Sigmoid colon (tissue), 7 donors: ENCODE data around the gene NME4. TPM values are rescaled to one million over a fixed set of nuclear protein-coding genes. Genes with fewer than 3 reads are reported as not detected.

ENCODE experiments used
- DNase-seq: peaks from one replicate; pipeline ENCODE4 v3.0.0-alpha.2; 2019
- H3K27ac ChIP-seq, 4 donors: fragments of 200-600 bp; sonication (generic); one replicate each; pipeline ENCODE4 v1.5.1; 2016 to 2019; ENCODE audit warnings: mild to moderate bottlenecking in 1 of 4
- H3K27me3 ChIP-seq, 3 donors: fragments of 200-600 bp; sonication (generic); one replicate each; pipeline ENCODE4 v1.5.1; 2019; ENCODE audit warnings: mild to moderate bottlenecking in 1 of 3
- H3K36me3 ChIP-seq, 4 donors: fragments of 200-600 bp; sonication (generic); one replicate each; pipeline ENCODE4 v1.5.1; 2016 to 2019
- H3K4me1 ChIP-seq, 4 donors: fragments of 200-600 bp; sonication (generic); one replicate each; pipeline ENCODE4 v1.5.1; 2017 to 2019
- H3K4me3 ChIP-seq, 4 donors: fragments of 200-600 bp; sonication (generic); one replicate each; pipeline ENCODE4 v1.5.1; 2017 to 2019; ENCODE audit warnings: mild to moderate bottlenecking in 2 of 4, moderate library complexity in 1 of 4
- H3K9me3 ChIP-seq, 4 donors: fragments of 200-600 bp in 3 of 4; sonication (generic) in 3 of 4; one replicate each; pipeline versions ENCODE4 v1.5.1 to v1.6.1; 2013 to 2019
- EP300 ChIP-seq, 4 donors: sonication (generic); formaldehyde crosslinking; IDR thresholded peaks; one replicate each; pipeline ENCODE4 v1.6.1; 2017; ENCODE audit warnings: antibody characterized with exemption in 4 of 4
- POLR2A ChIP-seq, 2 donors: fragments of 450-650 bp; IDR thresholded peaks; one replicate each; pipeline ENCODE4 v1.6.1; 2016; ENCODE audit warnings: antibody characterized with exemption in 2 of 2, mild to moderate bottlenecking in 2 of 2, moderate library complexity in 2 of 2
- POLR2AphosphoS5 ChIP-seq, 4 donors: sonication (generic); formaldehyde crosslinking; IDR thresholded peaks; one replicate each; pipeline ENCODE4 v1.6.1; 2017; ENCODE audit warnings: antibody characterized with exemption in 4 of 4
- WGBS, 2 donors: extraction: QIAGEN DNeasy Blood & Tissue Kit; methylation state at CpG; one replicate each; pipeline ENCODE4 v1.1.7; 2013; 5-methylcytosine and 5-hydroxymethylcytosine counted together
- intact Hi-C: fragments of 100-400 bp; cut with DNase I; formaldehyde crosslinking; loops from one replicate; pipeline ENCODE4 v1.15.1; 2023
- polyA plus RNA-seq, 3 donors: library from polyadenylated mRNA; stranded (reverse); fragments of 200-250 nt; gene quantifications; one replicate each; pipeline ENCODE4 v1.2.3, GENCODE V29; 2013
- total RNA-seq, 4 donors: library from RNA; depleted of rRNA; stranded (reverse); fragments of >200 nt; gene quantifications; one replicate each; pipeline ENCODE4 v1.1.0, GENCODE V29; 2016
- TF ChIP-seq, protein P1 (sequence below), 4 experiments: fragments of 450-650 bp in 3 of 4; fragments of 200-600 bp in 1 of 4; IDR thresholded peaks; one replicate each; pipeline ENCODE4 v1.5.1; 2016 to 2019; ENCODE audit warnings: antibody characterized with exemption in 4 of 4, mild to moderate bottlenecking in 3 of 4, moderate library complexity in 2 of 4
- donor health status: healthy with polysubstance abuse.
- donor health status: Bipolar disorder and iron deficiency.
- donor health status: healthy.

The NME4 gene
- total and polyA plus RNA-seq, 7 donors: 39.6 to 281 (median 138) TPM

DNA sequence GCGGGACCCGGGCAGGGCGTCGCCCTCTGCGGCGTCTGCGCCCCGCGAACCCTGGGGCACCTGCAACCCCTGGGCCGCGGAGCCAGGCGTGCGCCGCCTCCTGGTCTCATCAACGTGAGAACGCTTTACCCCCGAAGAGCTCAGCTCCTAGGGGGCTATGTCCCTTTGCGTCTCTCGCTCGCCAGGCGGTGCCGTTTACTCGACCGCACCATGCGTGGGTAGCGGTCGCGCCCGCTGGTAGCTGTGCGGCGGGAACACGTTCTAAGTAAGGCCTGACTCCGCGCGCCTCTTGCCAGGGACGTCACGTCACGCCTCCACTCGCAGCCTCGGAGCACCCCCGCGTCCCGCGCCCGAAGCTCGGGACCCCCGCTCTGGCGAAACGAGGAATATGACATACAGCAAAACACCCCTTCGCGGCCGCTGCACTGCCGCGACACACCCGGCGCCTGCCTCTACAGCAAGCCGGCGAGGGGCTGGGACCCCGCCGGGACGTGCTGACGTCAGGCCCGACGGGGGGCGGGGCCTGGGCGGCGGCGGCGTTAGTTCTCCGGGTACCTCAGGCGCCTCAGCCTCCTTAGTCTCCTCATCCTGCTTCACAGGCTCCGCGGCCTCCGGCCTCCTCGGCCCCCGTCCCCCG, 28.2 kb downstream of the NME4 start, which contains the start of gene RAB11FIP3:
Gene RAB11FIP3 (plus strand): TSS at position 568 of the 637 bp plus-strand sequence. CDS start 358 bp downstream, outside the sequence.
- Histone ChIP-seq H3K4me3 (peak within 1 kb of the TSS; percentile 64 to 81 (median 74)), H3K36me3 (peaks cover 0 to 10% (median 0%) of the 10 kb centered on the region in 4 donors), H3K4me1 (peaks cover 0 to 49% (median 45%) of the 10 kb centered on the region in 4 donors), H3K9me3 (no peaks in the 10 kb centered on the region), H3K27ac (peak within 1 kb of the TSS; percentile 94 to 99 (median 98)), H3K27me3 (no peaks in the 10 kb centered on the region)
- 0% methylated on average over 77 of the region's 77 CpGs for WGBS, 2 donors
- intact Hi-C loops: loop anchor here (1.0 to 5.0 kb wide), 4 partner anchors 23 to 102 kb away; partner anchors contain the start of genes CAPN15 and PGAP6
- peak; percentile 93 for DNase-seq
- TF ChIP-seq POLR2A (IDR thresholded peaks at IDR 0.05) (peak; percentile 79 to 83), POLR2AphosphoS5 (IDR thresholded peaks at IDR 0.05) (peak; percentile 89 to 97 (median 96)), EP300 (IDR thresholded peaks at IDR 0.05) (no peak)
- TF ChIP-seq, protein P1, sequence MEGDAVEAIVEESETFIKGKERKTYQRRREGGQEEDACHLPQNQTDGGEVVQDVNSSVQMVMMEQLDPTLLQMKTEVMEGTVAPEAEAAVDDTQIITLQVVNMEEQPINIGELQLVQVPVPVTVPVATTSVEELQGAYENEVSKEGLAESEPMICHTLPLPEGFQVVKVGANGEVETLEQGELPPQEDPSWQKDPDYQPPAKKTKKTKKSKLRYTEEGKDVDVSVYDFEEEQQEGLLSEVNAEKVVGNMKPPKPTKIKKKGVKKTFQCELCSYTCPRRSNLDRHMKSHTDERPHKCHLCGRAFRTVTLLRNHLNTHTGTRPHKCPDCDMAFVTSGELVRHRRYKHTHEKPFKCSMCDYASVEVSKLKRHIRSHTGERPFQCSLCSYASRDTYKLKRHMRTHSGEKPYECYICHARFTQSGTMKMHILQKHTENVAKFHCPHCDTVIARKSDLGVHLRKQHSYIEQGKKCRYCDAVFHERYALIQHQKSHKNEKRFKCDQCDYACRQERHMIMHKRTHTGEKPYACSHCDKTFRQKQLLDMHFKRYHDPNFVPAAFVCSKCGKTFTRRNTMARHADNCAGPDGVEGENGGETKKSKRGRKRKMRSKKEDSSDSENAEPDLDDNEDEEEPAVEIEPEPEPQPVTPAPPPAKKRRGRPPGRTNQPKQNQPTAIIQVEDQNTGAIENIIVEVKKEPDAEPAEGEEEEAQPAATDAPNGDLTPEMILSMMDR (IDR thresholded peaks at IDR 0.05): peak in 1 of 4 experiments; percentile 3

DNA sequence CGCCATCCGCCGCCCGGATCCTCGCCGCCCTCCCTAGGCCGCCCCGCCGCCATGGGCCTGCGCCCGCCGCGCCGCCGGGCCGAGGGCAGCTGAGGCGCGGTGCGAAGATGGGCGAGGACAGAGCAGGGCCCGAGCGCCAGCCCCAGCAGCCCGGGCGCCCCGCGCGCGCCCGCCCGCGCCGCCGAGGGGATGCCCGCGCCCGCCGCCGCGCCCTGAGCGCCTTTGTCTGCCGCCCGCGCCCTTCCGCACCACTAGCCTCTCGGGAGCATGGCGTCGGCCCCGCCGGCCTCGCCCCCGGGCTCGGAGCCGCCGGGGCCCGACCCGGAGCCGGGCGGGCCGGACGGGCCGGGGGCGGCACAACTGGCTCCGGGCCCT, 28.7 kb downstream of the NME4 start:
- intact Hi-C loops: loop anchor here (1.0 to 5.0 kb wide), 5 partner anchors 23 to 101 kb away; partner anchors contain the start of genes CAPN15 and PGAP6
- 0 to 1% methylated on average over 63 of the region's 63 CpGs for WGBS, 2 donors

DNA sequence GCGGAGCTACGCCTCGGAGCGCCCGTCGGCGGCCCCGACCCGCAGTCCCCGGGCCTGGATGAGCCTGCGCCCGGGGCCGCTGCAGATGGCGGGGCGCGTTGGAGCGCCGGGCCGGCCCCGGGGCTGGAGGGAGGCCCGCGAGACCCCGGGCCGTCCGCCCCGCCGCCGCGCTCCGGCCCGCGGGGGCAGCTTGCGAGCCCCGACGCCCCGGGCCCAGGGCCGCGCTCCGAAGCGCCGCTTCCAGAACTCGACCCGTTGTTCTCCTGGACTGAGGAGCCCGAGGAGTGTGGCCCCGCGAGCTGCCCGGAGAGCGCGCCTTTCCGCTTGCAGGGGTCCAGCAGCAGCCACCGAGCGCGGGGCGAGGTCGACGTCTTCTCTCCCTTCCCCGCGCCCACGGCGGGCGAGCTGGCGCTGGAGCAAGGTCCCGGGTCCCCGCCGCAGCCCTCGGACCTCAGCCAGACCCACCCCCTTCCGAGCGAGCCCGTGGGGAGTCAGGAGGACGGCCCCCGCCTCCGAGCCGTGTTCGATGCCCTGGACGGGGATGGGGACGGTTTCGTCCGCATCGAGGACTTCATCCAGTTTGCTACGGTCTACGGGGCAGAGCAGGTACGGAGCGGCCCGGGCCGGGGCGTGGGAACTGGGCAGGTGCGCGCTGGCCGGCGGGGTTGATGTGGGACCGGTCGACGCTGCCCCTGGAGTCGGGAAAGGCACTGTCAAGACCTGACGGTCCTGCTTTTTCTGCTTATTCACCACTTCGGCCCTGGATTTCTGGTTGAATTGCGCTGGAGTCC, 29.3 kb downstream of the NME4 start:
- Histone ChIP-seq H3K27ac (peak overlapping the region; percentile 40 to 99 (median 96)), H3K4me1 (peaks cover 0 to 49% (median 45%) of the 10 kb centered on the region in 4 donors)
- intact Hi-C loops: loop anchor here (2.0 to 5.0 kb wide), 3 partner anchors 30 to 46 kb away; partner anchors contain the start of gene PGAP6

More for the DNA sequence above, 28.7 kb downstream of the NME4 start:
- Histone ChIP-seq H3K4me3 (peak overlapping the region; percentile 64 to 81 (median 74)), H3K4me1 (peaks cover 0 to 49% (median 45%) of the 10 kb centered on the region in 4 donors), H3K9me3 (no peaks in the 10 kb centered on the region), H3K27ac (peak overlapping the region; percentile 94 to 99 (median 98)), H3K27me3 (no peaks in the 10 kb centered on the region), H3K36me3 (peaks cover 0 to 12% (median 0%) of the 10 kb centered on the region in 4 donors)
- TF ChIP-seq EP300 (IDR thresholded peaks at IDR 0.05): no peak
- TF ChIP-seq, protein P1 (IDR thresholded peaks at IDR 0.05): no peak
- no peak for TF ChIP-seq POLR2AphosphoS5 (IDR thresholded peaks at IDR 0.05)
- TF ChIP-seq POLR2A (IDR thresholded peaks at IDR 0.05): no peak
- no peak for DNase-seq

DNA sequence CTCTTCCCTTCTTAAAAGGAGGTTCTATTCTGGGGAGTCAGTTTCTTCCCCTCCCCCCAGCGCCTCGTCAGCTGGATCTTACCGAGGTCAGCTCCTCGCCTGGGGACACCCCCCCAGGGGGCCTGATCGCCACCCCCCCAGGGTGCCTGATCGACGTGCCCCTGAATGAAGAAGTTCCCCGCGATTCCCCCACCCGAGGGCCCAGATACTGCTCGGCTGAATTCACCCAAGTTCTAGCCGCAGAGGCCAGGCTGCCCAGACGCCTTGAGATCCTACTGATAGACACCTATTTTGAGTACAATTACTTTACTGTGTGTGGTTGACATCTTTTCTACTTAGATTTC, 29.9 kb downstream of the NME4 start:
- H3K36me3 ChIP-seq: peaks cover 0 to 12% (median 0%) of the 10 kb centered on the region in 4 donors
- no peaks in the 10 kb centered on the region for H3K9me3 ChIP-seq
- H3K4me1 ChIP-seq: peaks cover 0 to 49% (median 45%) of the 10 kb centered on the region in 4 donors
- intact Hi-C loops: loop anchor here (2.0 to 5.0 kb wide), 3 partner anchors 30 to 45 kb away; partner anchors contain the start of gene PGAP6
- peak; percentile 70 for DNase-seq
- 13 to 17% methylated on average over 13 of the region's 13 CpGs for WGBS, 2 donors
- TF ChIP-seq POLR2AphosphoS5 (IDR thresholded peaks at IDR 0.05): no peak
- TF ChIP-seq EP300 (IDR thresholded peaks at IDR 0.05): no peak
- TF ChIP-seq, protein P1 (IDR thresholded peaks at IDR 0.05): no peak
- TF ChIP-seq POLR2A (IDR thresholded peaks at IDR 0.05): no peak
- no peaks in the 10 kb centered on the region for H3K27me3 ChIP-seq
- H3K27ac ChIP-seq: peak overlapping the region in 3 of 4 donors; percentile 94 to 99 (median 99)
- peak overlapping the region; percentile 64 to 81 (median 74) for H3K4me3 ChIP-seq

More for the DNA sequence above, 29.3 kb downstream of the NME4 start:
- Histone ChIP-seq H3K4me3 (peak overlapping the region; percentile 64 to 81 (median 74)), H3K9me3 (no peaks in the 10 kb centered on the region), H3K27me3 (no peaks in the 10 kb centered on the region), H3K36me3 (peaks cover 0 to 12% (median 0%) of the 10 kb centered on the region in 4 donors)
- 0 to 1% methylated on average over 97 of the region's 97 CpGs for WGBS, 2 donors
- no peak for TF ChIP-seq POLR2A (IDR thresholded peaks at IDR 0.05)
- TF ChIP-seq, protein P1 (IDR thresholded peaks at IDR 0.05): no peak
- TF ChIP-seq EP300 (IDR thresholded peaks at IDR 0.05): no peak
- TF ChIP-seq POLR2AphosphoS5 (IDR thresholded peaks at IDR 0.05): no peak
- DNase-seq: no peak
